Esophagus squamous epithelium (tissue), 4 donors: Measurements from ENCODE around the gene SOD2.

Source experiments
- POLR2A ChIP-seq, 4 donors: fragments of 450-650 bp; IDR thresholded peaks; one replicate each; pipeline ENCODE4 v1.6.1; 2017; ENCODE audit warnings: antibody characterized with exemption in 4 of 4, mild to moderate bottlenecking in 4 of 4, moderate library complexity in 3 of 4
- TF ChIP-seq, protein P1 (sequence below), 6 experiments: fragments of 450-650 bp in 4 of 6; fragments of 200-600 bp in 2 of 6; sonication (generic) in 2 of 6; IDR thresholded peaks; one replicate each; pipeline ENCODE4 v1.5.1; 2016 to 2019; ENCODE audit warnings: antibody characterized with exemption in 6 of 6, mild to moderate bottlenecking in 4 of 6, moderate library complexity in 4 of 6

DNA sequence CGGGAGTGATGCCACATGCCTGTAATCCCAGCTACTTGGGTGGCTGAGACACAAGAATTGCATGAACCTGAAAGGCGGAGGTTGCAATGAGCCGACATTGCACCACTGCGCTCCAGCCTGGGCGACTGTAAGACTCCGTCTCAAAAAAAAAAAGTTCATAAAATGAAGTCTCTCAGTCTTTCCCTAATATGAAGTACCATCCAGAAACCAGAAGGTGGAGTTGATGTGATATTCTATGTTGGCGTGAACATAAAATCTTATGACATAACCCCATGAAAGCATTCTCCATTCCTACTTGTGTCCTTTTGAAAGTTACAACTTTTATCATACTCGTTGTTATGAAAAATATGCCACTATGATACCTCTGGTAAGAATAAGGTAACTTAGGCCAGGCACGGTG is 5.7 kb downstream of the SOD2 start:
- TF ChIP-seq POLR2A (IDR thresholded peaks at IDR 0.05): no peak
- TF ChIP-seq, protein P1, sequence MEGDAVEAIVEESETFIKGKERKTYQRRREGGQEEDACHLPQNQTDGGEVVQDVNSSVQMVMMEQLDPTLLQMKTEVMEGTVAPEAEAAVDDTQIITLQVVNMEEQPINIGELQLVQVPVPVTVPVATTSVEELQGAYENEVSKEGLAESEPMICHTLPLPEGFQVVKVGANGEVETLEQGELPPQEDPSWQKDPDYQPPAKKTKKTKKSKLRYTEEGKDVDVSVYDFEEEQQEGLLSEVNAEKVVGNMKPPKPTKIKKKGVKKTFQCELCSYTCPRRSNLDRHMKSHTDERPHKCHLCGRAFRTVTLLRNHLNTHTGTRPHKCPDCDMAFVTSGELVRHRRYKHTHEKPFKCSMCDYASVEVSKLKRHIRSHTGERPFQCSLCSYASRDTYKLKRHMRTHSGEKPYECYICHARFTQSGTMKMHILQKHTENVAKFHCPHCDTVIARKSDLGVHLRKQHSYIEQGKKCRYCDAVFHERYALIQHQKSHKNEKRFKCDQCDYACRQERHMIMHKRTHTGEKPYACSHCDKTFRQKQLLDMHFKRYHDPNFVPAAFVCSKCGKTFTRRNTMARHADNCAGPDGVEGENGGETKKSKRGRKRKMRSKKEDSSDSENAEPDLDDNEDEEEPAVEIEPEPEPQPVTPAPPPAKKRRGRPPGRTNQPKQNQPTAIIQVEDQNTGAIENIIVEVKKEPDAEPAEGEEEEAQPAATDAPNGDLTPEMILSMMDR (IDR thresholded peaks at IDR 0.05): no peak
